IMR-90 (cell line): Measurements from ENCODE around the gene FAM78B. TPM values are rescaled to one million over a fixed set of nuclear protein-coding genes. Genes with fewer than 3 reads are reported as not detected.

ENCODE experiments used
- ATAC-seq: fragments of 200-7000 bp; cut with Tn5 transposase; 2 replicates; pipeline ENCODE4 v1.9.1; 2020; ENCODE audit warnings: low read depth, mild to moderate bottlenecking, moderate library complexity
- BruUV-seq: library from RNA; stranded (reverse); fragments of 400-500 nt; replicated peaks from 2 replicates; lab custom pipeline; 2021; lab: Mats Ljungman, UMichigan
- CTCF ChIA-PET: fragments of 300-600 bp; formaldehyde crosslinking; extraction: SDS; loops from one replicate; lab custom pipeline; 2021; ENCODE audit warnings: antibody characterized with exemption; lab: Yijun Ruan, JAX
- POLR2A ChIA-PET: fragments of 300-600 bp; sonication (Branson Sonifier 250); formaldehyde crosslinking; loops from one replicate; lab custom pipeline; 2022; ENCODE audit warnings: antibody characterized with exemption; ENCODE audit not compliant: unreplicated experiment; lab: Charles Lee
- DNase-seq: peaks from one replicate; pipeline ENCODE4 v3.0.0; 2013
- H2AFZ ChIP-seq: replicated peaks from 2 replicates; pipeline ENCODE3; 2013; ENCODE audit warnings: low read length, mild to moderate bottlenecking; ENCODE audit not compliant: poor library complexity
- H2AK5ac ChIP-seq: 2 replicates; pipeline ENCODE4 v1.6.1; 2013; ENCODE audit warnings: low read depth, low read length, inconsistent platforms
- H2AK9ac ChIP-seq: replicated peaks from 2 replicates; pipeline ENCODE3; 2013; ENCODE audit warnings: mild to moderate bottlenecking, low read depth, low read length, moderate library complexity; ENCODE audit not compliant: poor library complexity
- H2BK120ac ChIP-seq: 2 replicates; pipeline ENCODE4 v1.6.1; 2013; ENCODE audit warnings: low read depth, low read length, inconsistent platforms
- H2BK15ac ChIP-seq: 3 replicates; pipeline ENCODE4 v1.6.1; 2013; ENCODE audit warnings: low read depth, low read length, inconsistent platforms
- H2BK20ac ChIP-seq: 2 replicates; pipeline ENCODE4 v1.6.1; 2013; ENCODE audit warnings: low read depth, mild to moderate bottlenecking, inconsistent platforms, low read length, moderate library complexity
- H2BK5ac ChIP-seq: 2 replicates; pipeline ENCODE4 v1.6.1; 2013; ENCODE audit warnings: mild to moderate bottlenecking, low read depth, low read length, inconsistent platforms; ENCODE audit not compliant: poor library complexity, severe bottlenecking
- H3K14ac ChIP-seq: replicated peaks from 2 replicates; pipeline ENCODE4 v1.6.1; 2013; ENCODE audit warnings: low read depth, low read length, inconsistent platforms
- H3K18ac ChIP-seq: 2 replicates; pipeline ENCODE4 v1.6.1; 2013; ENCODE audit warnings: low read depth, low read length, control low read depth
- H3K23ac ChIP-seq: 2 replicates; pipeline ENCODE4 v1.6.1; 2013; ENCODE audit warnings: low read depth, low read length, inconsistent platforms
- H3K27ac ChIP-seq: 2 replicates; pipeline ENCODE4 v1.5.1; 2013; ENCODE audit warnings: mild to moderate bottlenecking, control low read depth, low read length; ENCODE audit not compliant: insufficient read depth
- H3K27me3 ChIP-seq: 2 replicates; pipeline ENCODE4 v1.6.1; 2013; ENCODE audit warnings: low read length; ENCODE audit not compliant: control insufficient read depth, insufficient read depth
- H3K36me3 ChIP-seq: 2 replicates; pipeline ENCODE4 v1.6.1; 2013; ENCODE audit warnings: low read length, mixed read lengths; ENCODE audit not compliant: control insufficient read depth, insufficient read depth
- H3K4ac ChIP-seq: 2 replicates; pipeline ENCODE4 v1.6.1; 2013; ENCODE audit warnings: low read depth, low read length, inconsistent platforms
- H3K4me1 ChIP-seq: 2 replicates; pipeline ENCODE4 v1.6.1; 2013; ENCODE audit warnings: low read length, mixed read lengths; ENCODE audit not compliant: control insufficient read depth, insufficient read depth
- H3K4me2 ChIP-seq: 2 replicates; pipeline ENCODE4 v1.6.1; 2013; ENCODE audit warnings: low read depth, mild to moderate bottlenecking, control low read depth, low read length, moderate library complexity
- H3K4me3 ChIP-seq: 2 replicates; pipeline ENCODE4 v1.5.1; 2013; ENCODE audit warnings: low read depth, mild to moderate bottlenecking, control low read depth, low read length, moderate library complexity; ENCODE audit not compliant: insufficient read depth
- H3K56ac ChIP-seq: 2 replicates; pipeline ENCODE4 v1.6.1; 2013; ENCODE audit warnings: low read length, inconsistent platforms; ENCODE audit not compliant: insufficient read depth; ENCODE audit errors: extremely low read depth
- H3K79me1 ChIP-seq, 2 experiments: 2 replicates each; pipeline ENCODE4 v1.6.1; 2013; ENCODE audit warnings: low read length in 2 of 2, inconsistent platforms in 1 of 2, low read depth in 1 of 2
- H3K9ac ChIP-seq: 2 replicates; pipeline ENCODE4 v1.6.1; 2013; ENCODE audit warnings: low read depth, low read length, control low read depth
- H3K9me1 ChIP-seq: 2 replicates; pipeline ENCODE4 v1.6.1; 2013; ENCODE audit warnings: low read length, inconsistent platforms; ENCODE audit not compliant: insufficient read depth
- H3K9me3 ChIP-seq: 2 replicates; pipeline ENCODE4 v1.6.1; 2013; ENCODE audit warnings: low read length; ENCODE audit not compliant: control insufficient read depth, insufficient read depth
- H4K20me1 ChIP-seq: 2 replicates; pipeline ENCODE4 v1.6.1; 2013; ENCODE audit warnings: low read length, inconsistent platforms; ENCODE audit not compliant: insufficient read depth
- H4K5ac ChIP-seq: 2 replicates; pipeline ENCODE4 v1.6.1; 2013; ENCODE audit warnings: mild to moderate bottlenecking, low read depth, low read length, control low read depth
- H4K8ac ChIP-seq, 2 experiments: 2 replicates each; pipeline ENCODE4 v1.6.1; 2013; ENCODE audit warnings: low read depth in 2 of 2, low read length in 2 of 2, control low read depth in 1 of 2, inconsistent platforms in 1 of 2
- H4K91ac ChIP-seq: 2 replicates; pipeline ENCODE4 v1.6.1; 2013; ENCODE audit warnings: low read depth, low read length, inconsistent platforms; ENCODE audit not compliant: insufficient read depth
- BHLHE40 ChIP-seq: fragments of 150-350 bp; IDR thresholded peaks from 2 replicates; pipeline ENCODE4 v1.6.1; 2016; ENCODE audit warnings: mild to moderate bottlenecking, low read depth, low read length
- CEBPB ChIP-seq: IDR thresholded peaks from 2 replicates; pipeline ENCODE4 v1.6.1; 2012; ENCODE audit warnings: low read depth, low read length, improper control_type of control experiment
- CHD1 ChIP-seq: IDR thresholded peaks from 2 replicates; pipeline ENCODE4 v1.6.1; 2012; ENCODE audit warnings: low read depth, low read length, improper control_type of control experiment
- FOS ChIP-seq: fragments of 150-350 bp; IDR thresholded peaks from 2 replicates; pipeline ENCODE4 v1.6.1; 2016; ENCODE audit warnings: low read depth, low read length
- MAFK ChIP-seq: IDR thresholded peaks from 2 replicates; pipeline ENCODE4 v1.6.1; 2012; ENCODE audit warnings: low read depth, low read length, improper control_type of control experiment
- MAZ ChIP-seq: IDR thresholded peaks from 2 replicates; pipeline ENCODE4 v1.6.1; 2012; ENCODE audit warnings: low read depth, mild to moderate bottlenecking, low read length, improper control_type of control experiment, moderate library complexity, borderline replicate concordance
- MXI1 ChIP-seq: IDR thresholded peaks from 2 replicates; pipeline ENCODE4 v1.6.1; 2012; ENCODE audit warnings: low read depth, mild to moderate bottlenecking, low read length, moderate library complexity, borderline replicate concordance
- NFE2L2 ChIP-seq: fragments of 150-350 bp; IDR thresholded peaks from 2 replicates; pipeline ENCODE4 v1.6.1; 2016; ENCODE audit warnings: low read depth, mild to moderate bottlenecking, low read length
- POLR2A ChIP-seq: IDR thresholded peaks from 2 replicates; pipeline ENCODE4 v1.6.1; 2012; ENCODE audit warnings: mild to moderate bottlenecking, low read depth, low read length
- RAD21 ChIP-seq: IDR thresholded peaks from 2 replicates; pipeline ENCODE4 v1.6.1; 2012; ENCODE audit warnings: low read length, improper control_type of control experiment
- RCOR1 ChIP-seq: IDR thresholded peaks from 2 replicates; pipeline ENCODE4 v1.6.1; 2012; ENCODE audit warnings: mild to moderate bottlenecking, low read length, improper control_type of control experiment; ENCODE audit not compliant: insufficient replicate concordance
- RFX5 ChIP-seq: IDR thresholded peaks from 2 replicates; pipeline ENCODE4 v1.8.0; 2012; ENCODE audit warnings: low read depth, mild to moderate bottlenecking, low read length, moderate library complexity
- SMC3 ChIP-seq: fragments of 150-350 bp; IDR thresholded peaks from 2 replicates; pipeline ENCODE4 v1.6.1; 2016; ENCODE audit warnings: low read depth, mild to moderate bottlenecking, antibody characterized with exemption, low read length, moderate library complexity
- WGBS, 2 experiments: methylation state at CpG; one replicate each; pipeline versions ENCODE4 v1.1.5 to v1.1.7; 2013; ENCODE audit warnings: missing lambda C conversion rate in 2 of 2; ENCODE audit not compliant: insufficient read length in 1 of 2; ENCODE audit errors: extremely low coverage in 2 of 2; 5-methylcytosine and 5-hydroxymethylcytosine counted together
- dilution Hi-C: fragments of 300-500 bp; cut with HindIII; formaldehyde crosslinking; loops from one replicate; pipeline ENCODE4 v1.14.3; 2018; ENCODE audit warnings: low sequenced_read_pairs; ENCODE audit not compliant: unreplicated experiment
- in situ Hi-C: fragments of 300-500 bp; cut with MboI; formaldehyde crosslinking; loops from 3 replicates; pipeline ENCODE4 v1.14.3; 2019; ENCODE audit warnings: low sequenced_read_pairs, inconsistent platforms, mixed read lengths
- intact Hi-C: fragments of 100-400 bp; cut with micrococcal nuclease; formaldehyde crosslinking; loops from 2 replicates; pipeline ENCODE4 v1.10.0; 2022
- polyA plus RNA-seq, 3 experiments: library from polyadenylated mRNA; depleted of rRNA; stranded (reverse); fragments of >200 nt; gene quantifications; 2 replicates each; pipeline ENCODE4 v1.2.3, GENCODE V29; 2012; ENCODE audit warnings: low replicate concordance in 1 of 3
- total RNA-seq: library from RNA; depleted of rRNA; stranded (reverse); fragments of >200 nt; gene quantifications from 2 replicates; pipeline ENCODE4 v1.2.3, GENCODE V29; 2012
- TF ChIP-seq, protein P1 (sequence below): fragments of 150-350 bp; IDR thresholded peaks from 2 replicates; pipeline ENCODE4 v1.6.1; 2017; ENCODE audit warnings: mild to moderate bottlenecking, antibody characterized with exemption, low read length, low read depth
- TF ChIP-seq, protein P2 (sequence below): conservative IDR thresholded peaks from 2 replicates; pipeline ENCODE4 v1.5.1; 2012; ENCODE audit warnings: mild to moderate bottlenecking, low read depth, low read length, improper control_type of control experiment
- TF ChIP-seq, protein P3 (sequence below): fragments of 150-350 bp; IDR thresholded peaks from 2 replicates; pipeline ENCODE4 v1.6.1; 2016; ENCODE audit warnings: low read depth, mild to moderate bottlenecking, low read length, moderate library complexity, borderline replicate concordance

Gene FAM78B
- total and polyA plus RNA-seq, 2 of the 4 experiments (the other 2 are of a cell fraction): under 0.01 to 0.12 TPM

DNA sequence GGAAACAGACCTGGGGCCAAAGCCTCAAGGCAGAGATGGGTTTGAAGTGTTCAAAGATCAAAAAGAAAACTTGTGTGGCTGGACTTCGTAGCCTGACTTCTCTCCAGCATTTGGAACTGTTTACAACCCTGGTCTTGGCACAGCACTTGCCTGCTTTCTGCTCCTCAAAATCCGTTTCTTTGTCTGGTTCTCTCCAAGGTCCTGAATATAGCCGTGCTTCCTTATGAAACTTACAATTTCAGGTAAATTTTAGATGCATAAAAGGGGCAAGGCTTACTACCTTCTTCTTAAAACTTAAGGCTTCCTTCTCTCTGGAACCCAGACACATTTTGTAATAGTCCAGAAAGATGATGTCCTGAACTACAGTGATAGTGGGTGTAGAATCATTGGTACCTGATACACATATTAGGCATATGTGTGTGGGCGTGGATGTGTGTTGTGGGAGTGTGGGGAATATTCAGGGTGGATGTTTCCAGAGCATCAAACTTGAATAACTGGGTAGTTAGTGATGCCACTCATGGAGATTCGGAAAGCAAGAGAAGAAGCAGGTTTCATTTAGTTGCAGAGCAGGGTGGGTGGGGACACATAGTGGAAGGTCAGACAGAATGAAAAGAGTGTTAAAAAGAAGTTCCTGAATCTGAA lies 26.4 kb upstream of the FAM78B start:
- ATAC-seq: no peak
- Histone ChIP-seq H4K8ac (no peak overlapping the region), H2AK9ac (no peak overlapping the region), H4K91ac (no peak overlapping the region), H4K5ac (no peak overlapping the region), H2AK5ac (no peak overlapping the region), H3K79me1 (no peaks in the 10 kb centered on the region), H3K4ac (no peak overlapping the region), H3K23ac (no peak overlapping the region), H2BK20ac (no peak overlapping the region), H3K4me3 (no peak overlapping the region), H3K14ac (no peak overlapping the region), H3K27ac (no peak overlapping the region), H3K18ac (no peak overlapping the region), H3K36me3 (no peaks in the 10 kb centered on the region), H3K4me2 (no peak overlapping the region), H2AFZ (no peak overlapping the region), H2BK5ac (no peak overlapping the region), H3K9me1 (no peaks in the 10 kb centered on the region), H3K4me1 (no peaks in the 10 kb centered on the region), H2BK120ac (no peak overlapping the region), H3K9ac (no peak overlapping the region), H2BK15ac (no peak overlapping the region), H4K20me1 (no peaks in the 10 kb centered on the region), H3K9me3 (peaks cover 6% of the 10 kb centered on the region; the same call in 1 of the 2 replicates), H3K56ac (no peak overlapping the region), H3K27me3 (no peaks in the 10 kb centered on the region)
- no TSS peak for BruUV-seq
- CTCF ChIA-PET: no interaction called here
- POLR2A ChIA-PET: no interaction called here
- dilution Hi-C loops: no loop called here
- TF ChIP-seq CHD1 (no peak), RFX5 (no peak), SMC3 (no peak), POLR2A (no peak), RCOR1 (no peak), CEBPB (no peak), NFE2L2 (no peak), MAZ (no peak), MAFK (no peak), BHLHE40 (no peak), FOS (no peak), RAD21 (no peak), MXI1 (no peak)
- TF ChIP-seq, protein P1, sequence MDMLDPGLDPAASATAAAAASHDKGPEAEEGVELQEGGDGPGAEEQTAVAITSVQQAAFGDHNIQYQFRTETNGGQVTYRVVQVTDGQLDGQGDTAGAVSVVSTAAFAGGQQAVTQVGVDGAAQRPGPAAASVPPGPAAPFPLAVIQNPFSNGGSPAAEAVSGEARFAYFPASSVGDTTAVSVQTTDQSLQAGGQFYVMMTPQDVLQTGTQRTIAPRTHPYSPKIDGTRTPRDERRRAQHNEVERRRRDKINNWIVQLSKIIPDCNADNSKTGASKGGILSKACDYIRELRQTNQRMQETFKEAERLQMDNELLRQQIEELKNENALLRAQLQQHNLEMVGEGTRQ: no peak
- TF ChIP-seq, protein P2, sequence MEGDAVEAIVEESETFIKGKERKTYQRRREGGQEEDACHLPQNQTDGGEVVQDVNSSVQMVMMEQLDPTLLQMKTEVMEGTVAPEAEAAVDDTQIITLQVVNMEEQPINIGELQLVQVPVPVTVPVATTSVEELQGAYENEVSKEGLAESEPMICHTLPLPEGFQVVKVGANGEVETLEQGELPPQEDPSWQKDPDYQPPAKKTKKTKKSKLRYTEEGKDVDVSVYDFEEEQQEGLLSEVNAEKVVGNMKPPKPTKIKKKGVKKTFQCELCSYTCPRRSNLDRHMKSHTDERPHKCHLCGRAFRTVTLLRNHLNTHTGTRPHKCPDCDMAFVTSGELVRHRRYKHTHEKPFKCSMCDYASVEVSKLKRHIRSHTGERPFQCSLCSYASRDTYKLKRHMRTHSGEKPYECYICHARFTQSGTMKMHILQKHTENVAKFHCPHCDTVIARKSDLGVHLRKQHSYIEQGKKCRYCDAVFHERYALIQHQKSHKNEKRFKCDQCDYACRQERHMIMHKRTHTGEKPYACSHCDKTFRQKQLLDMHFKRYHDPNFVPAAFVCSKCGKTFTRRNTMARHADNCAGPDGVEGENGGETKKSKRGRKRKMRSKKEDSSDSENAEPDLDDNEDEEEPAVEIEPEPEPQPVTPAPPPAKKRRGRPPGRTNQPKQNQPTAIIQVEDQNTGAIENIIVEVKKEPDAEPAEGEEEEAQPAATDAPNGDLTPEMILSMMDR: no peak
- TF ChIP-seq, protein P3, sequence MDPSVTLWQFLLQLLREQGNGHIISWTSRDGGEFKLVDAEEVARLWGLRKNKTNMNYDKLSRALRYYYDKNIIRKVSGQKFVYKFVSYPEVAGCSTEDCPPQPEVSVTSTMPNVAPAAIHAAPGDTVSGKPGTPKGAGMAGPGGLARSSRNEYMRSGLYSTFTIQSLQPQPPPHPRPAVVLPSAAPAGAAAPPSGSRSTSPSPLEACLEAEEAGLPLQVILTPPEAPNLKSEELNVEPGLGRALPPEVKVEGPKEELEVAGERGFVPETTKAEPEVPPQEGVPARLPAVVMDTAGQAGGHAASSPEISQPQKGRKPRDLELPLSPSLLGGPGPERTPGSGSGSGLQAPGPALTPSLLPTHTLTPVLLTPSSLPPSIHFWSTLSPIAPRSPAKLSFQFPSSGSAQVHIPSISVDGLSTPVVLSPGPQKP: no peak
- intact Hi-C loops: no loop called here
- DNase-seq: no peak
- 20% methylated on average over 2 of the region's 5 CpGs; no CpG with 5 or more reads in 1 of the 2 experiments for WGBS, 2 experiments
- in situ Hi-C loops: no loop called here
